GM18499 (cell line): ENCODE measurements around the gene TMEM164.
A peak's percentile ranks its signal among the peaks of the same experiment; 100 is the strongest.

ENCODE experiments used
- ATAC-seq: cut with Tn5 transposase; IDR thresholded peaks from one replicate; pipeline ENCODE4 v1.9.1; 2021; ENCODE audit warnings: moderate number of reproducible peaks; ENCODE audit not compliant: insufficient read depth, unreplicated experiment

The TMEM164 gene

GRCh38 chrX:110159235-110159634 lies 156.3 kb downstream of the TMEM164 start:
- ATAC-seq, result no peak

GRCh38 chrX:110159865-110160264 lies 157.0 kb downstream of the TMEM164 start:
- no peak for ATAC-seq

DNA sequence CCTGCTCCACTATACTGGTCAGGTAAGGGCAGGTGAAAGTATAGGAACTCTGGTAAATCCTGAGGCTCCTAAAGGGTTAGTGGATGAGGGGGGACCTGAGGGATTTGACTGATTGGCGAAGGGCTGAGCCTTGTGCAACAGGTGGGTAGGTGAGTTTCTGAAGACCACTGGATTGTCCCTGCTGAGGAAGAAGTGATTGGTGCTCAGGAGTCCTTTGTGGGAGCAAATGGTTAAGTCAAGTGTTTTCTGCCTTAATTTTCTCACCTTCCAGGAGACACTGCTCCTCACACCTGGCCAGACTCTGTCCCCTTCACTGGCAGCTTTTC lies 158.4 kb downstream of the TMEM164 start:
- ATAC-seq, result no peak

- ATAC-seq, result no peak
These were observed 159.2 kb downstream of the TMEM164 start for GRCh38 chrX:110162131-110162530.

DNA sequence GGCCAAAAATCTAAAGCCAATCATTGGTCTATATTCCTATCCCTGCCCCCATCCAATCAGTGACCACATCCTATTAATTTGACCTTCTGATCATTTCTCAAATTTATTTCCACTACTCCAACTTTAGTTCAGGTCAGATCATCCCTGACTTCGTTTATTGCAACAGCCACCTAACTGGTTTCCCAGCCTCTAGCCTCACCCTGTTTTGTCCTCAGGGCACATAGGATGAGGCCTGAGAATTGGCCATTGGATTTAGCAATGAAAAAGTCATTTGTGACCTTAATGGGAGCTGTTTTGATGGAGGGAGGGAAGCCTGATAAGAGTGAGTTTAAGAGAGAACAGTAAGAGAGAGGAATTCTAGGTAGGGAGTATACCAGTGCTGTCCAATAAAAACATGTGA lies 160.0 kb downstream of the TMEM164 start:
- ATAC-seq, result no peak

- ATAC-seq, result no peak
These were observed 160.6 kb downstream of the TMEM164 start for GRCh38 chrX:110163488-110163887.

- no peak for ATAC-seq
These were observed 165.1 kb downstream of the TMEM164 start for GRCh38 chrX:110167952-110168451.

GRCh38 chrX:110168585-110168984 lies 165.7 kb downstream of the TMEM164 start:
- no peak for ATAC-seq

DNA sequence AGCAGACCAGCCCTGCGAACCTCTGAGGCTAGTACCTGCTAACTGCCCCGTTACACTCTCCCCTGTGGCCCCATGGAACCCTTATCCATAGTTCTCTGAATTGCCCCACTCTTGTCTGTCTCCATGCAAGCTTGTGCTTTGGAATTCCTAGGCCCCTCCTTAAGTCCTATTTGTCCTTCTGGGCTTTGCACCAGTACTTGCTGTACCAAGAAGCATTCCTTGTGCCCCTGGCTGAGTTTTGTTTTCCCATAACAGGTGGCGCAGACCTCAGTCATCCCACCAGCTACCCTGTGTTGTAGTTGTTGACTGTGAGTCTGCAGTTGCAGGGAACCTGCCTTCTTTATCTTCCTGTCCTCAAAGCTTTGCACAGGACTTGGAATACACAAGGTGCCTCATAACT lies 167.1 kb downstream of the TMEM164 start:
- no peak for ATAC-seq

DNA sequence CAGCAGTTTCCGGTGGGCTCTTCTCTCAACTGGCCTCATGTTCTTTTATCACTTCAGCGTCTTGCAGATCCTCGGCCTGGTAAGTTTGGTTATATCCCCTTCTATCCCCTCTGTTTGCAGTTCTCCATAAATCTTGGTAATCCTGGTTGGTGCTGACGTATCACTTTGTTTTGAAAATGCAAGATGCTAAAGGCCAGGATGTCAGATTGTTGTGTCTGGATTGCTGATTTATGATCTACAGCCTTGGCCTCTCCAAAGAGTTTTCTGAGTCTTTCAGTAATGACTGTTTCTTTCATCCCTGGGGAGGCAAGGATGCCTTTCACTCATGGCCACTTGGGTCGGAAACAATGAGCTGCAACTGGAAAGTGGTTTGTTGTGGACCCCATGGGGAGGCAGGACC lies 168.5 kb downstream of the TMEM164 start:
- no peak for ATAC-seq

- peak; percentile 98 for ATAC-seq
These were observed 169.3 kb downstream of the TMEM164 start for GRCh38 chrX:110172215-110172614.

GRCh38 chrX:110173192-110174175 lies 170.6 kb downstream of the TMEM164 start:
- ATAC-seq, result no peak

DNA sequence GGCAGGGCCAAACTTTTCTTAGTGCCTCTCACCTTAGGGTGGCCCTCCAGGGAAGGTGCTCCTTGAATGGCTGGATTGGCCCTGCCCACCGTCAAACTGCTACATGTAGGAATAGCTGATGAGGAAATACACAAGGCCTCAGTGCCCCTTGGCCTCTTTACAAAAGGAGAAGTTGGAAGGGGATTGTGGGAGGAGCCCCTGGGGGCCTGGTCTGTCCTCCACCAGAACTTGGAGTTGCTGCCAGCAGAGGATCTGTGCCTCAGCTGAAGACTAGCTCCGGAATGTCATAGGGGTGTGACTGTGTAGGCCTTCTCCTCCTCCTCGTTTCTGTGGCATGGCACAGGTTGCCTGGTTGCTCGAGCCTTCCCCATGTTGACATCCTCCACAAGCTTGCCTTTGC lies 172.2 kb downstream of the TMEM164 start:
- ATAC-seq, result no peak

DNA sequence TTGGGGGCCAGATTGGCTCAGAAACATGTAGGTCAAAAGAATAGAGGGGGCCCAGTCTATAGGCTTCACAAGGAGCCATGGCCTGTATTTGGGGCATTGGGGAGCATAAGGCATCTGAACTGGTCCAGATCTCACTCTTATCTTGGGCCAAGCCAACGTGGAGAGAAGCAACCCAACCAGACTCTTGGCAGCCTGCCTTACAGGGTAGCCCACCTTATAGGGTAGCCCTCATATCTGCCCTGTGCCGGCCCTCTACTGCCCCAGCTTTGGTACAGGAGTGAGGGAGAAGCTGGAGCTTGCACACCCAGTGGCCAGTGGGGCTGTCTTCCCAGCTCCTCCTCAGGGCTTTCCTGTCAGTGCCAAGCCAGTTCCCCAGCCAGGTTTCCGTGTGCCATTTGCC lies 172.8 kb downstream of the TMEM164 start:
- no peak for ATAC-seq

DNA sequence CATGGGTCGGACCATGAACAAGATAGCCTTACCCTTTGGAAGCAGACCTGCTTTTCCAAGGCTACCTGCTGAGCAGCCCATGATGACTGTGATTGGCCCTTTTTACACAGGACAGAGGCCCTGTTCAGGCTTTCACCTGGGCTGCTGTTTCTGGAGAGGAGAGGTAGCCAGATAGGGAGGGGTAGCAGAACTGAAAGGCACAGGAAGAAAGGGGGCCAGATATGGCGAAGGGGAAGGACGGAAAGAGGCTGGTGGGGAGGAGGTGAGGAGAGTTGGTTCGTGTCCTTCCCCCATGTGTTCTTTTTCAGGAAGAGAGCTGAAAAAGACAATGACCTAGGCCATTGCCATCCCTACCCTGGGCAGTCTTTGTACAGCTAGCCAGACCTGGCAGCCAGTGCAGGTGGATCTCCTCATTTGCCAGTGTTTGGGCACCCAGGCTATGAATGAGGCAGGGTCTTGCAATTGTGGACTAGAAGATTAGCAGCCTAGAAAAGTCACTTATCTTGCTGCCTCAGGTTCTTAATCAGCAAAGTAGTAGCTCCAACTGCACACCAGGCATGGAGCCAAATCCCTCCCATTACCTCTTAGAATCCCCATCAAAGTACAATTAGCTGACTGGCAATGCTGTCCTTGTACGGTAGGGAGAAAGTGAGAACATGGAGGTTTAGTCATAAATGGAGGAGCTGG lies 175.4 kb downstream of the TMEM164 start:
- no peak for ATAC-seq

DNA sequence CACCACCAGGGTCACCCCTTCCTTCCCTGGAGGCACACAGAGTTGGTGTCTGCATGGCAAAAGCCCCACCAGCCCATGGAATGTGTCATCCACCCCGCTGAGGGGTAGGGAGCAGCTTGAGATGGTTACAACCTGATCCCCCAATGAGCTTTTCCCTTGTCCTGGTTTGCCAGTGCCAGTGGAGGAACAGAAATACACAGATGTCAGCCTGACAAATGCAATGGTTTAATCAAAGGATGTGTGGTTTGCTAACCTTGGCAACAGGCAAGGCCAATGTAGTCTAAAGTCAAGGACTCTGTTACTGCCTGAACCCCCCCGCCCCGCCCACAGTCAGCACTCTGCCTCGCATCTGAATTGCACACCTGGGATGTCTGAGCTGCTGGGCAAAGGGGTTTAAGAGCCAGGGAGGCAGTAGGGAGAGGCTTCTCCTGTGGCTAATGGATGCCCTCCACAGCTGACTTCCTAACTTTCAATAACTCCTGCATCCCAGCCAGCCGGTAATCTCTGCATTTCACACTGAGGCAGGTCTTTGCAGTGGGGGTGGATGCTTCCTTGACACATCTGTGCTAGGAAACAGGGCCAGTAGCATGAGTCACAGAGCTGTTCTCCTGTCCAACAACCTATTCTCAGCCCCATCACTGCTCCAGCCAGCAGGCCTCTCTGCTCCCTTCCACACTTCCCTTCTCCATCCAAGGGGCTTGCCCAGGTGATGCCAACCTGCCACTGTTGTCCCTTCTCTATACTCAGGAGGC lies 177.4 kb downstream of the TMEM164 start:
- no peak for ATAC-seq

GRCh38 chrX:110180928-110181310 lies 178.0 kb downstream of the TMEM164 start:
- ATAC-seq, result peak; percentile 55

DNA sequence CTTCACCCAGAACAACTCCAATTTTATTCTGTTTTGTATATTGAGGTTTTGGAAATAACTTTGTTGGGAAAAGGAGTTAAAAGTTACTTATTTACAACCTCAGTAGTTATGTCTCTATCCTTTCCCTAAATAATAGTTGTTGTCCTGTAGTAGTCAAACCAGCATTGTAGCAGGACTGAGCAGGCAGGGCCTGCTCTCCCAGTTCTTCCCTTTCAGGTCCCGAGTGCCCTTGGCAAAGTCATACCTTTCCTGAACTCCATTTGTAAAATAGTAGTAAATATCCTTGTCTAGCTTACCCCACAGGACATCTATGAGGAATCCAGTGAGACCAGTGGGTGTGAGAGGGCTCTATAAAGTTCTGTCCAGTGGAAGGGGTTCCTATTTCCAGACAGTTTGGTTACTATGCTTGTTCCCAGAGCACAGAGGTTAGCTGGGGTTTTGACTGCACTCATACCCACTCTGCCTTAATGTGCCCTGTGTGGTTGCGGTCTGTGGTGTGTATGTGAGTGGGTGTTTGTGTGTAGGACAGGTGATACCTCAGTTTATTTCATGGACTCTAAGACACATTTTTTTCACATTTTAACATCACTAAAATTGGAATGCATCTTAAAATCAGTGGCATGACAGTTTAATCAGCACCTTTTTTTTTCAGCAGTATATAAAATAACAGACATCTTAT lies 178.7 kb downstream of the TMEM164 start:
- ATAC-seq, result no peak

- ATAC-seq, result no peak
These were observed 179.4 kb downstream of the TMEM164 start for GRCh38 chrX:110182362-110182761.

GRCh38 chrX:110182865-110183264 lies 180.0 kb downstream of the TMEM164 start:
- ATAC-seq, result no peak
